Spleen (tissue), 11 donors: Measurements from ENCODE around the gene NR3C1. TPM values are rescaled to one million over a fixed set of nuclear protein-coding genes. Genes with fewer than 3 reads are reported as not detected.

ENCODE experiments used
- DNase-seq: peaks from one replicate; pipeline ENCODE4 v3.0.0-alpha.2; 2020
- H3K27ac ChIP-seq, 8 donors: fragments of 200-600 bp; sonication (generic) in 7 of 8; 1 replicate in 4 of 8; 2 replicates in 4 of 8; pipeline versions ENCODE4 v1.5.0 to v1.8.0; 2016 to 2021; ENCODE audit warnings: inconsistent platforms in 4 of 8, mild to moderate bottlenecking in 4 of 8, moderate library complexity in 1 of 8
- H3K27me3 ChIP-seq, 7 donors: fragments of 200-600 bp; sonication (generic) in 6 of 7; replicated peaks in 1 of 7; 1 replicate in 4 of 7; 2 replicates in 3 of 7; pipeline versions ENCODE4 v1.5.0 to v1.8.0; 2016 to 2021; ENCODE audit warnings: inconsistent platforms in 3 of 7, mild to moderate bottlenecking in 1 of 7
- H3K36me3 ChIP-seq, 6 donors: fragments of 200-600 bp; sonication (generic) in 5 of 6; 1 replicate in 4 of 6; 2 replicates in 2 of 6; pipeline versions ENCODE4 v1.5.0 to v1.8.0; 2016 to 2021; ENCODE audit warnings: inconsistent platforms in 2 of 6
- H3K4me1 ChIP-seq, 6 donors: fragments of 200-600 bp; sonication (generic) in 5 of 6; 1 replicate in 3 of 6; 2 replicates in 3 of 6; pipeline versions ENCODE4 v1.5.0 to v1.8.0; 2016 to 2021; ENCODE audit warnings: inconsistent platforms in 3 of 6
- H3K4me3 ChIP-seq, 8 donors: fragments of 200-600 bp; sonication (generic) in 7 of 8; 1 replicate in 4 of 8; 2 replicates in 4 of 8; pipeline versions ENCODE4 v1.5.0 to v1.8.0; 2016 to 2021; ENCODE audit warnings: inconsistent platforms in 4 of 8, mild to moderate bottlenecking in 4 of 8, moderate library complexity in 2 of 8
- H3K9me3 ChIP-seq, 8 donors: fragments of 200-600 bp; sonication (generic) in 7 of 8; 1 replicate in 4 of 8; 2 replicates in 4 of 8; pipeline versions ENCODE4 v1.5.0 to v1.8.0; 2016 to 2021; ENCODE audit warnings: inconsistent platforms in 4 of 8
- POLR2A ChIP-seq, 3 donors: fragments of 450-650 bp; IDR thresholded peaks; one replicate each; pipeline ENCODE4 v1.5.1; 2017; ENCODE audit warnings: antibody characterized with exemption in 3 of 3, mild to moderate bottlenecking in 1 of 3
- POLR2AphosphoS5 ChIP-seq, 3 donors: sonication (generic); formaldehyde crosslinking; IDR thresholded peaks; one replicate each; pipeline ENCODE4 v1.5.1; 2017; ENCODE audit warnings: antibody characterized with exemption in 3 of 3
- WGBS, 5 donors: extraction: QIAGEN DNeasy Blood & Tissue Kit in 3 of 5; methylation state at CpG; one replicate each; pipeline versions ENCODE4 v1.1.5 to v1.1.7; 2013 to 2018; 5-methylcytosine and 5-hydroxymethylcytosine counted together
- intact Hi-C: fragments of 100-400 bp; cut with DNase I; formaldehyde crosslinking; loops from one replicate; pipeline ENCODE4 v1.15.0; 2023; ENCODE audit warnings: low total_unique reads
- polyA plus RNA-seq, 3 donors: library from polyadenylated mRNA; stranded (reverse); fragments of 200-250 nt; gene quantifications; one replicate each; pipeline ENCODE4 v1.2.1, GENCODE V29; 2013
- total RNA-seq, 7 donors: library from RNA; depleted of rRNA in 3 of 7; stranded (reverse); fragments of >200 nt in 3 of 7; fragmentation: NEBNext Ultra II Directional in 4 of 7; extraction: Animal tissue kit (Norgen Biotek cat#: 25700) in 4 of 7; gene quantifications; one replicate each; pipeline versions ENCODE4 v1.1.0 to v1.2.1, GENCODE V29; 2016 to 2021
- TF ChIP-seq, protein P1 (sequence below), 11 experiments: fragments of 200-600 bp in 7 of 11; fragments of 450-650 bp in 4 of 11; sonication (generic) in 4 of 11; IDR thresholded peaks in 8 of 11; conservative IDR thresholded peaks in 3 of 11; 1 replicate in 7 of 11; 2 replicates in 4 of 11; pipeline versions ENCODE4 v1.4.0 to v1.8.0; 2016 to 2021; ENCODE audit warnings: antibody characterized with exemption in 11 of 11, inconsistent platforms in 4 of 11, mild to moderate bottlenecking in 1 of 11
- donor health status: healthy with polysubstance abuse.
- donor health status: DM: no; HTN: no; CAD: no; lungs with moderate emphysema.
- donor health status: DM: no; HTN: no; CAD: no.
- donor health status: Bipolar disorder and iron deficiency.
- donor health status: healthy.
- donor health status: DM: no; HTN: no; CAD: no.
- donor health status: DM: yes; HTN: yes; CAD: no.

NR3C1 gene
- total and polyA plus RNA-seq, 10 donors: 18.2 to 97.8 (median 71.2) TPM

DNA sequence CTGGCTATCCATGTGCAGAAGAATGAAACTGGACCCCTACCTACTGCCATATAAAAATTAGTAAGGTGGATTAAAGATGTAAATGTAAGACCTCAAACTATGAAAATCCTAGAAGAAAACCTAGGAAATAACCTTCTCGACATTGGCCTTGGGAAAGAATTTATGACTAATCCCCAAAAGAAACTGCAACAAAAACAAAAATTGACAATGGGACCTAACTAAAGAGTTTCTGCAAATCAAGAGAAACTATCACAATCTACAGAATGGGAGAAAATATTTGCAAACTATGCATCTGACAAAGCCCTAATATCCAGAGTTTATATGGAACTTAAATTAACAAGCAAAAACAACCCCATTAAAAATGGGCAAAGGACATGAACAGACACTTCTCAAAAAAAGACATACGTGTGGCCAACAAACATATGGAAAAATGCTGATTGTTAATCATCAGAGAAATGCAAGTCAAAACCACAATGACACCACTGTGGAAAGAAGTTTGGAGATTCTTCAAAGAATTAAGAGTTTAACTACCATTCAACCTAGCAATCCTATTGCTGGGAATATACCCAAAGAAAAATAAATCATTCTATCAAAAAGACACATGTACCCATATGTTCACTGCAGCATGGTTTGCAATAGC lies 98.5 kb downstream of the NR3C1 start:
- Histone ChIP-seq H3K27me3 (no peaks in the 10 kb centered on the region), H3K27ac (no peak overlapping the region), H3K4me1 (peaks cover 0 to 23% (median 3%) of the 10 kb centered on the region in 6 donors), H3K4me3 (no peak overlapping the region), H3K9me3 (peaks cover 0 to 12% (median 5%) of the 10 kb centered on the region in 8 donors), H3K36me3 (peaks cover 0 to 79% (median 34%) of the 10 kb centered on the region in 6 donors)
- TF ChIP-seq POLR2A (IDR thresholded peaks at IDR 0.05): no peak
- TF ChIP-seq, protein P1, sequence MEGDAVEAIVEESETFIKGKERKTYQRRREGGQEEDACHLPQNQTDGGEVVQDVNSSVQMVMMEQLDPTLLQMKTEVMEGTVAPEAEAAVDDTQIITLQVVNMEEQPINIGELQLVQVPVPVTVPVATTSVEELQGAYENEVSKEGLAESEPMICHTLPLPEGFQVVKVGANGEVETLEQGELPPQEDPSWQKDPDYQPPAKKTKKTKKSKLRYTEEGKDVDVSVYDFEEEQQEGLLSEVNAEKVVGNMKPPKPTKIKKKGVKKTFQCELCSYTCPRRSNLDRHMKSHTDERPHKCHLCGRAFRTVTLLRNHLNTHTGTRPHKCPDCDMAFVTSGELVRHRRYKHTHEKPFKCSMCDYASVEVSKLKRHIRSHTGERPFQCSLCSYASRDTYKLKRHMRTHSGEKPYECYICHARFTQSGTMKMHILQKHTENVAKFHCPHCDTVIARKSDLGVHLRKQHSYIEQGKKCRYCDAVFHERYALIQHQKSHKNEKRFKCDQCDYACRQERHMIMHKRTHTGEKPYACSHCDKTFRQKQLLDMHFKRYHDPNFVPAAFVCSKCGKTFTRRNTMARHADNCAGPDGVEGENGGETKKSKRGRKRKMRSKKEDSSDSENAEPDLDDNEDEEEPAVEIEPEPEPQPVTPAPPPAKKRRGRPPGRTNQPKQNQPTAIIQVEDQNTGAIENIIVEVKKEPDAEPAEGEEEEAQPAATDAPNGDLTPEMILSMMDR (IDR thresholded peaks at IDR 0.05 in 8 of 11, conservative IDR thresholded peaks at IDR 0.05 in 3 of 11): no peak
- no peak for TF ChIP-seq POLR2AphosphoS5 (IDR thresholded peaks at IDR 0.05)
- intact Hi-C loops: no loop called here
- DNase-seq: no peak
- WGBS, 5 donors: 91 to 96% (median 94%) methylated on average over 2 of the region's 2 CpGs

DNA sequence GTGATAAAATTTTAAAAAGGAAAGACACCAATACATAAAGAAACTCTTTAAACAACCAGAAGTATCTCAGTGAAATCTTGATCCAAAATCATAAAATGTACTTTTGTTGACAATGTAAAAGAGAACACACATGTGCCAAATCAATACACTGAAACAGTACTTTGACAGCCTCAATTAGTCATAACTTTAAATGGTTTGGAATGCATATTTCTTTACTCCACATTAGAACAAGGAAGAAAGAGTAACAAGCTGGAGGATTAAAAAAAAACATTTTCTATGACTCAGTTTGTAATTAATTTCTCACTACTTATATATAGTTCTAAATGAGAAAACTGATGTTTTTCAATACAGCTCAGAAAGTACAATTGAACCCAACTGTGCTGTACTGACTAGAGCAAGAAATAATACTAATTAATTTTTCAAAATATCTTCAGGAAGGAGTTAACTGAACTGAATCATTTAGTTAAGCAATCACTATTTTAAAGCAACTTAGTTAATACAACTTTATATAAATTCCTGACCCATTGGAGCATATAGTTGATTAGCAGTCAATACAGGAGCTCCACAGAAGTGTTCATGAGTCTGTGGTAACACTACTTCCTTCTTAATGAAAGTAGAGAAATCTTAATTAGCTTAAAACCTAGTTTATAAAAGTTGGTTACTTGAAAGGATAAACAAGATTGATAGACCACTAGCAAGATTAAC lies 101.0 kb downstream of the NR3C1 start:
- H3K9me3 ChIP-seq: peaks cover 0 to 12% (median 5%) of the 10 kb centered on the region in 8 donors
- peaks cover 0 to 79% (median 25%) of the 10 kb centered on the region in 6 donors for H3K36me3 ChIP-seq
- no peak for TF ChIP-seq POLR2AphosphoS5 (IDR thresholded peaks at IDR 0.05)
- no peak for TF ChIP-seq POLR2A (IDR thresholded peaks at IDR 0.05)
- TF ChIP-seq, protein P1 (IDR thresholded peaks at IDR 0.05 in 8 of 11, conservative IDR thresholded peaks at IDR 0.05 in 3 of 11): no peak
- H3K4me3 ChIP-seq: no peak overlapping the region
- no peak for DNase-seq
- intact Hi-C loops: no loop called here
- no peak overlapping the region for H3K27ac ChIP-seq
- H3K27me3 ChIP-seq: no peaks in the 10 kb centered on the region
- H3K4me1 ChIP-seq: peaks cover 0 to 26% (median 0%) of the 10 kb centered on the region in 6 donors

GRCh38 chr5:143297756-143298155 lies 105.7 kb downstream of the NR3C1 start:
- DNase-seq: no peak
- Histone ChIP-seq H3K4me3 (no peak overlapping the region), H3K9me3 (no peaks in the 10 kb centered on the region), H3K4me1 (peaks cover 0 to 24% (median 0%) of the 10 kb centered on the region in 6 donors), H3K27me3 (no peaks in the 10 kb centered on the region), H3K36me3 (peaks cover 9 to 87% (median 52%) of the 10 kb centered on the region in 6 donors), H3K27ac (no peak overlapping the region)
- 52 to 85% (median 72%) methylated on average over 3 of the region's 3 CpGs for WGBS, 5 donors
- TF ChIP-seq, protein P1 (IDR thresholded peaks at IDR 0.05 in 8 of 11, conservative IDR thresholded peaks at IDR 0.05 in 3 of 11): no peak
- TF ChIP-seq POLR2AphosphoS5 (IDR thresholded peaks at IDR 0.05) (no peak), POLR2A (IDR thresholded peaks at IDR 0.05) (no peak)
- intact Hi-C loops: no loop called here

DNA sequence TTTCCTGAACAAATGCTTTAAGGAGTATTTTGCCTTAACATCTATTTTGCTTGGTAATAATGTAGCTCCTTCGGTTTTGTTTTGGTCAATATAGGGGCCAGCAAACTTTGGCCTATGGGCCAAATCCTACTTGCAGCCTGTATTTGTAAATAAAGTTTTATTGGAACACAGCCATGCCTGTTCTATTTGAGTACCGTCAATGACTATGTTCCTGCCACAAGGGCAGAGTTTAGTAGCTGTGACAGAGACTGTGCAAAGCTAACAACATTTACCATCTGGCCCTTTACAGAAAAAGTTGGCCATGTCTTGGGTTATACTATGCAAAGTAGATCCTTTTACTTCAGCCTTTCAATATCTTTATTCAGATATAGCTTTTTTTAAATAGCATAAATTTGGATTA lies 113.4 kb downstream of the NR3C1 start:
- DNase-seq: no peak
- no peak for TF ChIP-seq POLR2AphosphoS5 (IDR thresholded peaks at IDR 0.05)
- no peak for TF ChIP-seq POLR2A (IDR thresholded peaks at IDR 0.05)
- TF ChIP-seq, protein P1 (IDR thresholded peaks at IDR 0.05 in 8 of 11, conservative IDR thresholded peaks at IDR 0.05 in 3 of 11): no peak
- Histone ChIP-seq H3K4me3 (no peak overlapping the region), H3K9me3 (no peaks in the 10 kb centered on the region), H3K4me1 (peaks cover 0 to 22% (median 0%) of the 10 kb centered on the region in 6 donors), H3K27ac (no peak overlapping the region), H3K27me3 (no peaks in the 10 kb centered on the region), H3K36me3 (peaks cover 9 to 73% (median 35%) of the 10 kb centered on the region in 6 donors)
- 86 to 98% (median 94%) methylated on average over 2 of the region's 2 CpGs for WGBS, 5 donors
- intact Hi-C loops: no loop called here
